Measurements from ENCODE around the gene HOXB4.

GRCh38 chr17:48621410-48622392 lies 43.6 kb upstream of the HOXB4 start:
- TF ChIP-seq CTCF (IDR thresholded peaks at IDR 0.05 in 2 of 3, conservative IDR thresholded peaks at IDR 0.05 in 1 of 3; ENCODE audit: borderline replicate concordance in 1 of 3, insufficient read depth in 1 of 3, low read depth in 2 of 3, low read length in 2 of 3) (no peak), ATF3 (IDR thresholded peaks at IDR 0.05) (no peak), POLR2A (IDR thresholded peaks at IDR 0.05; ENCODE audit: borderline replicate concordance, extremely low read depth, insufficient read depth, insufficient read length) (no peak), POLR2AphosphoS5 (IDR thresholded peaks at IDR 0.05; ENCODE audit: low read depth, low read length) (no peak), FOSL1 (IDR thresholded peaks at IDR 0.05; ENCODE audit: low read depth) (no peak), EZH2 (IDR thresholded peaks at IDR 0.05) (no peak), EZH2phosphoT487 (IDR thresholded peaks at IDR 0.05; ENCODE audit: borderline replicate concordance) (no peak), REST (IDR thresholded peaks at IDR 0.05; ENCODE audit: low read depth) (no peak)
